ENCODE data around the gene CHTF8.

CHTF8 gene

DNA sequence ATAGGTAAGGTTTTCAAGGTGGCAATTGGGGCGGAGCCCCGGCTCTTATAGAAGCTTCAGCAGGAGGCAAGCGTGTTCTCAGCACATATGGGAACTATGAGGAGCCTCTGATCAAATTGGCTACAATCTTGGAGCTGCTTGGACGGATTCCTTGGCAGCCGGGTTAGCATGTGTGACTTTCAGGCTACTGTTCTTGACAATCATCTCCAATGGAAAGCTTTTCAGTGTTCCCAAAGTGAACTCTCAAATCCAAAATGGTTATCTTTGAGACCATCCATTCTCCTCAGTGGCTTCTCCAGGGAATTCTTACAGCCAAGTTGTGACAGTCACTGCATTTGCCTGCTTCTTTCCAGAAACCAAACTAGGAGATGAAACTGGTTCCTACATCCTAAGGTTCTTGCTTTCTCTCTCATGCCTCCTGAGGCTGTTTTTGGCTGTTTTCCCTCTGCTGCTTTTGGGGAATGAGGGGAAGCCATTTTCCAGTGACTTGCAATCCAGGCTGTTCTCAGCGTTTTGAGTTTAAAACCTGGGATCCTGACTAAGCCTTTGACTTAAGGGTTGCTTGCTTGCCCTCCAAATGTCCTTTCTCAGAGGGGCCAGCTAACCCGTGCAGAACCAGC lies 16.0 kb downstream of the CHTF8 start:
- no peak for TF ChIP-seq ZFX (IDR thresholded peaks at IDR 0.05)
- TF ChIP-seq, protein P1, sequence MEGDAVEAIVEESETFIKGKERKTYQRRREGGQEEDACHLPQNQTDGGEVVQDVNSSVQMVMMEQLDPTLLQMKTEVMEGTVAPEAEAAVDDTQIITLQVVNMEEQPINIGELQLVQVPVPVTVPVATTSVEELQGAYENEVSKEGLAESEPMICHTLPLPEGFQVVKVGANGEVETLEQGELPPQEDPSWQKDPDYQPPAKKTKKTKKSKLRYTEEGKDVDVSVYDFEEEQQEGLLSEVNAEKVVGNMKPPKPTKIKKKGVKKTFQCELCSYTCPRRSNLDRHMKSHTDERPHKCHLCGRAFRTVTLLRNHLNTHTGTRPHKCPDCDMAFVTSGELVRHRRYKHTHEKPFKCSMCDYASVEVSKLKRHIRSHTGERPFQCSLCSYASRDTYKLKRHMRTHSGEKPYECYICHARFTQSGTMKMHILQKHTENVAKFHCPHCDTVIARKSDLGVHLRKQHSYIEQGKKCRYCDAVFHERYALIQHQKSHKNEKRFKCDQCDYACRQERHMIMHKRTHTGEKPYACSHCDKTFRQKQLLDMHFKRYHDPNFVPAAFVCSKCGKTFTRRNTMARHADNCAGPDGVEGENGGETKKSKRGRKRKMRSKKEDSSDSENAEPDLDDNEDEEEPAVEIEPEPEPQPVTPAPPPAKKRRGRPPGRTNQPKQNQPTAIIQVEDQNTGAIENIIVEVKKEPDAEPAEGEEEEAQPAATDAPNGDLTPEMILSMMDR (conservative IDR thresholded peaks at IDR 0.05): no peak
- H3K27ac ChIP-seq: no peak overlapping the region

- TF ChIP-seq, protein P1 (conservative IDR thresholded peaks at IDR 0.05): no peak
- TF ChIP-seq ZFX (IDR thresholded peaks at IDR 0.05): no peak
- H3K27ac ChIP-seq: no peak overlapping the region
Observed at GRCh38 chr16:69115837-69116236, 16.6 kb downstream of the CHTF8 start.

DNA sequence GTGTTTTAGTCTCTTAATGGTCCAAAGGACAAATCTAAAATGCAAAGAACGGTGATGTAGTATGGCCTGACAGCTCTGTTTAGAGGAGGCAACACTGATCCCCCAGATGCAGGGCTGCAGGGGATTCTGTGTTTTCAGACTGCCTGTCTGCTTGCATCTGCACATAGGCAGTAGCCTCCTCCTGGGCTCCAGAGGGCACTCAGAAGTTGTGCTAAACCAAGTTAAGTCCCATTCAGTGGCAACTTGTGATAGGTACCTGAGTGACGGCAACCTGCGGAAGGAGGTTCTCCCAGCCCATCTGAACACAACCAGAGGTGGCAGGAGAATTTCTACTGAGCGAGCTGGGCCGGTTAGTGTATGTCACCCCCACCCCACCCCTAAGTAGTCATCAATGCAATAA lies 17.0 kb downstream of the CHTF8 start:
- H3K27ac ChIP-seq: no peak overlapping the region
- no peak for TF ChIP-seq ZFX (IDR thresholded peaks at IDR 0.05)
- TF ChIP-seq, protein P1 (conservative IDR thresholded peaks at IDR 0.05): no peak

- no peak overlapping the region for H3K27ac ChIP-seq
- no peak for TF ChIP-seq ZFX (IDR thresholded peaks at IDR 0.05)
- TF ChIP-seq, protein P1 (conservative IDR thresholded peaks at IDR 0.05): no peak
Observed at GRCh38 chr16:69114976-69115355, 17.4 kb downstream of the CHTF8 start.

GRCh38 chr16:69114346-69114975 lies 17.9 kb downstream of the CHTF8 start:
- TF ChIP-seq ZFX (IDR thresholded peaks at IDR 0.05): no peak
- TF ChIP-seq, protein P1 (conservative IDR thresholded peaks at IDR 0.05): no peak
- H3K27ac ChIP-seq: no peak overlapping the region

DNA sequence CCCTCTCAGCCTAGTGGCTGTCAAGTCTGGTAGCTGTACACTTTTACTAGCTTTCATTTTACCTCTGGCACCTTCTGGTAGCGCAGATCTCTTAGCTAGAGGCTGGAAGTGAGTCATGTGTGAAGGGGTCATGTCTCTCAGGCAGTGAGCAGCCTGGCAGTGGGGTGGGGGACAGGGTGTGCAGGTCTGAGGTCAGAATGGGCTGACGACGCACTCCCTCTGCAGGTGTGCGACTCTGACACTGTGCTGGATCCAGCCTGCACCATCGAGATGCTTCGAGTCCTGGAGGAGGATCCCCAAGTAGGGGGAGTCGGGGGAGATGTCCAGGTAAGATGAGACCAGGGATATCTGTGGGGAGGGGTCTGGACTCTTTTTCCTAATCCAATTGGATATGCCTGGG lies 19.2 kb downstream of the CHTF8 start:
- TF ChIP-seq ZFX (IDR thresholded peaks at IDR 0.05): no peak
- TF ChIP-seq, protein P1 (conservative IDR thresholded peaks at IDR 0.05): no peak
- H3K27ac ChIP-seq: no peak overlapping the region

GRCh38 chr16:69112285-69113129 lies 19.9 kb downstream of the CHTF8 start:
- TF ChIP-seq, protein P1 (conservative IDR thresholded peaks at IDR 0.05): peak; percentile 93
- TF ChIP-seq ZFX (IDR thresholded peaks at IDR 0.05): no peak
- H3K27ac ChIP-seq: no peak overlapping the region

Measured in C4-2B (cell line).